Transverse colon (tissue), 4 donors: ENCODE measurements around the gene SLC25A10. TPM values are rescaled to one million over a fixed set of nuclear protein-coding genes. Genes with fewer than 3 reads are reported as not detected.

Experiments
- DNase-seq: peaks from one replicate; pipeline ENCODE4 v3.0.0-alpha.2; 2019
- H3K27ac ChIP-seq, 4 donors: fragments of 200-600 bp; sonication (generic); 2 replicates each; pipeline ENCODE4 v1.5.1; 2016 to 2018; ENCODE audit warnings: inconsistent platforms in 4 of 4
- H3K27me3 ChIP-seq: fragments of 200-600 bp; sonication (generic); 2 replicates; pipeline ENCODE4 v1.5.1; 2017; ENCODE audit warnings: inconsistent platforms
- H3K36me3 ChIP-seq, 4 donors: fragments of 200-600 bp; sonication (generic); 2 replicates each; pipeline ENCODE4 v1.5.1; 2017 to 2019; ENCODE audit warnings: inconsistent platforms in 4 of 4
- H3K4me1 ChIP-seq, 4 donors: fragments of 200-600 bp; sonication (generic); 2 replicates each; pipeline ENCODE4 v1.5.1; 2017 to 2020; ENCODE audit warnings: inconsistent platforms in 4 of 4
- H3K4me3 ChIP-seq, 4 donors: fragments of 200-600 bp; sonication (generic); 1 replicate in 1 of 4; 2 replicates in 3 of 4; pipeline versions ENCODE4 v1.5.1 to v1.6.1; 2017 to 2019; ENCODE audit warnings: inconsistent platforms in 4 of 4
- H3K9me3 ChIP-seq, 2 donors: fragments of 200-600 bp; sonication (generic); 2 replicates each; pipeline ENCODE4 v1.5.1; 2017 to 2019; ENCODE audit warnings: inconsistent platforms in 2 of 2
- EP300 ChIP-seq: sonication (generic); formaldehyde crosslinking; IDR thresholded peaks from one replicate; pipeline ENCODE4 v1.6.1; 2017; ENCODE audit warnings: antibody characterized with exemption, low read depth
- POLR2A ChIP-seq: fragments of 450-650 bp; IDR thresholded peaks from one replicate; pipeline ENCODE4 v1.6.1; 2016; ENCODE audit warnings: antibody characterized with exemption, mild to moderate bottlenecking, moderate library complexity
- POLR2AphosphoS5 ChIP-seq, 3 donors: sonication (generic); formaldehyde crosslinking; IDR thresholded peaks; one replicate each; pipeline ENCODE4 v1.6.1; 2016; ENCODE audit warnings: antibody characterized with exemption in 3 of 3
- WGBS, 2 donors: methylation state at CpG; one replicate each; pipeline ENCODE4 v1.1.5; 2018; ENCODE audit warnings: low coverage in 1 of 2; 5-methylcytosine and 5-hydroxymethylcytosine counted together
- in situ Hi-C, 4 donors: fragments of 200-750 bp; cut with MboI; loops; one replicate each; pipeline versions ENCODE4 v1.15.0 to v1.15.1; 2017; ENCODE audit warnings: low sequenced_read_pairs in 3 of 4, low pct_ligation_motif_present in 1 of 4, low pct_unique_long_range_greater_than_20kb in 1 of 4
- intact Hi-C: fragments of 100-400 bp; cut with DNase I; formaldehyde crosslinking; loops from one replicate; pipeline ENCODE4 v1.15.1; 2023; ENCODE audit warnings: low total_unique reads
- small RNA-seq, 4 donors: library from RNA; depleted of rRNA; stranded (forward); fragments of <200 nt; gene quantifications; one replicate each; pipeline ENCODE3, GENCODE V24; 2016
- total RNA-seq, 4 donors: library from RNA; depleted of rRNA; stranded (reverse); fragments of >200 nt; gene quantifications; one replicate each; pipeline ENCODE4 v1.1.0, GENCODE V29; 2016
- TF ChIP-seq, protein P1 (sequence below), 5 experiments: fragments of 200-600 bp in 3 of 5; fragments of 450-650 bp in 2 of 5; sonication (generic) in 3 of 5; IDR thresholded peaks; 1 replicate in 2 of 5; 2 replicates in 3 of 5; pipeline ENCODE4 v1.5.1; 2016 to 2017; ENCODE audit warnings: antibody characterized with exemption in 5 of 5, inconsistent platforms in 3 of 5, mild to moderate bottlenecking in 2 of 5, moderate library complexity in 1 of 5

Gene SLC25A10
- total RNA-seq, 4 donors from 2014 or later, result 25.1 to 64.8 (median 46.6) TPM

DNA sequence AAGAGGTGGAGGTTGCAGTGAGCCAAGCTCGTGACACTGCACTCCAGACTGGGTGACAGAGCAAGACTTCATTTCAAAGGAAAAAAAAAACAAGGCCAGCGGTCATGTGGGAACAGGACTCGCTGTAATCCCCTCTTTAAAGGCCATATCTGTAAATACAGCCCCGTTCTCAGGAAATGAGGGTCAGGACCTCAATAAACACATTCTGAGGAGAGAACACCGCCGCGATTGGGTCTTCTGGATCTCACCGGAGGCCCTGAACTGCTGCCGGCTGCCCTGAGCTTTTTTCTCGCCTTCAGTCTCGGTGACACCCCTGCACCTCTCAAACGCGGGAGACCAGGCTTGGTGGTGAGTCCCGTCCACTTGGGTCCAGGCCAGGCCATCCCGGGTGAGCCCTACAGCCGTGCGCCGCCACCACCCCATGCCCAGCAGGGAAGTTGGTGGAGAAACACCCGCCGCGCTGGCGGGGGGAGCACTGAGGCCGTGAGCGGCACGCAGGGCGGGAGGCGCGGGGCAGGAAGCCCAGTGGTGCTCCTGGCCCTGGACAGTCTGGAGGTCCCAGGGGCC, 28.4 kb downstream of the SLC25A10 start:
- Histone ChIP-seq H3K4me3 (no peak overlapping the region), H3K36me3 (no peaks in the 10 kb centered on the region), H3K27me3 (peaks cover 19% of the 10 kb centered on the region), H3K4me1 (peaks cover 0 to 13% (median 10%) of the 10 kb centered on the region in 4 donors), H3K9me3 (no peaks in the 10 kb centered on the region), H3K27ac (no peak overlapping the region)
- TF ChIP-seq, protein P1, sequence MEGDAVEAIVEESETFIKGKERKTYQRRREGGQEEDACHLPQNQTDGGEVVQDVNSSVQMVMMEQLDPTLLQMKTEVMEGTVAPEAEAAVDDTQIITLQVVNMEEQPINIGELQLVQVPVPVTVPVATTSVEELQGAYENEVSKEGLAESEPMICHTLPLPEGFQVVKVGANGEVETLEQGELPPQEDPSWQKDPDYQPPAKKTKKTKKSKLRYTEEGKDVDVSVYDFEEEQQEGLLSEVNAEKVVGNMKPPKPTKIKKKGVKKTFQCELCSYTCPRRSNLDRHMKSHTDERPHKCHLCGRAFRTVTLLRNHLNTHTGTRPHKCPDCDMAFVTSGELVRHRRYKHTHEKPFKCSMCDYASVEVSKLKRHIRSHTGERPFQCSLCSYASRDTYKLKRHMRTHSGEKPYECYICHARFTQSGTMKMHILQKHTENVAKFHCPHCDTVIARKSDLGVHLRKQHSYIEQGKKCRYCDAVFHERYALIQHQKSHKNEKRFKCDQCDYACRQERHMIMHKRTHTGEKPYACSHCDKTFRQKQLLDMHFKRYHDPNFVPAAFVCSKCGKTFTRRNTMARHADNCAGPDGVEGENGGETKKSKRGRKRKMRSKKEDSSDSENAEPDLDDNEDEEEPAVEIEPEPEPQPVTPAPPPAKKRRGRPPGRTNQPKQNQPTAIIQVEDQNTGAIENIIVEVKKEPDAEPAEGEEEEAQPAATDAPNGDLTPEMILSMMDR (IDR thresholded peaks at IDR 0.05), result no peak
- TF ChIP-seq EP300 (no peak), POLR2AphosphoS5 (IDR thresholded peaks at IDR 0.05) (no peak), POLR2A (no peak)
- 32% methylated on average over 28 of the region's 28 CpGs; no CpG with 5 or more reads in 1 of the 2 donors for WGBS, 2 donors
- in situ Hi-C loops, result no loop called here
- no peak for DNase-seq
- intact Hi-C loops, result no loop called here

DNA sequence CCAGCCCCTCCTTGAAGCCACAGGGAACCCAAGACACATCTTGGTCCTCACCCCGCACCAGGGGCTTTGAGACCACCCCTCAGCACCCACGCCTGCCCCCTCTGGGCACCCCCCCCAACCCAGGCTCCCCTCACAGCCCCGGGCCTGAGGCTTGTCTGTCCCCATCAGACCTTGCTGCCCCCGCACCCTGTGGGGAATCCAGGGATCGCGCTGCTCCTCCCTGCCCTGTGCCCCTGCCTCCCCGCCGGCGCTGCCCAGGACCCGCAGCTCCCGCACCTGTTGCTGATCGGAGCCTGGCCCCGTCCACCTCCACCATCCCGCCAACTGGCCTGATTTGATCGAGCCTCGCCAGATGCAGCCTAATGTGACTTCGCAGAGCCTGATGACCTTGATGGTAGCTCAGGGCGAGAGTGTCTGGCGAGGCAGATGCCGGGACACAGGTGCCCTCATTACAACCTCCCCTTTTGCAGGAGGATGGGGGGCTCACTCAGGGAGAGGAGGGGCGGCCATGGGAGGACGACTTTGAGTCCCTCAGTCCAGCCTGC, 29.0 kb downstream of the SLC25A10 start:
- H3K4me3 ChIP-seq, result no peak overlapping the region
- H3K4me1 ChIP-seq, result peaks cover 0 to 6% (median 3%) of the 10 kb centered on the region in 4 donors
- no peak for TF ChIP-seq POLR2AphosphoS5 (IDR thresholded peaks at IDR 0.05)
- no peak for TF ChIP-seq POLR2A
- TF ChIP-seq, protein P1 (IDR thresholded peaks at IDR 0.05), result no peak
- no peak for TF ChIP-seq EP300
- H3K9me3 ChIP-seq, result no peaks in the 10 kb centered on the region
- no peak for DNase-seq
- no peaks in the 10 kb centered on the region for H3K36me3 ChIP-seq
- WGBS, 2 donors, result 30% methylated on average over 22 of the region's 22 CpGs; no CpG with 5 or more reads in 1 of the 2 donors
- intact Hi-C loops, result no loop called here
- in situ Hi-C loops, result no loop called here
- H3K27me3 ChIP-seq, result peaks cover 19% of the 10 kb centered on the region
- H3K27ac ChIP-seq, result no peak overlapping the region

DNA sequence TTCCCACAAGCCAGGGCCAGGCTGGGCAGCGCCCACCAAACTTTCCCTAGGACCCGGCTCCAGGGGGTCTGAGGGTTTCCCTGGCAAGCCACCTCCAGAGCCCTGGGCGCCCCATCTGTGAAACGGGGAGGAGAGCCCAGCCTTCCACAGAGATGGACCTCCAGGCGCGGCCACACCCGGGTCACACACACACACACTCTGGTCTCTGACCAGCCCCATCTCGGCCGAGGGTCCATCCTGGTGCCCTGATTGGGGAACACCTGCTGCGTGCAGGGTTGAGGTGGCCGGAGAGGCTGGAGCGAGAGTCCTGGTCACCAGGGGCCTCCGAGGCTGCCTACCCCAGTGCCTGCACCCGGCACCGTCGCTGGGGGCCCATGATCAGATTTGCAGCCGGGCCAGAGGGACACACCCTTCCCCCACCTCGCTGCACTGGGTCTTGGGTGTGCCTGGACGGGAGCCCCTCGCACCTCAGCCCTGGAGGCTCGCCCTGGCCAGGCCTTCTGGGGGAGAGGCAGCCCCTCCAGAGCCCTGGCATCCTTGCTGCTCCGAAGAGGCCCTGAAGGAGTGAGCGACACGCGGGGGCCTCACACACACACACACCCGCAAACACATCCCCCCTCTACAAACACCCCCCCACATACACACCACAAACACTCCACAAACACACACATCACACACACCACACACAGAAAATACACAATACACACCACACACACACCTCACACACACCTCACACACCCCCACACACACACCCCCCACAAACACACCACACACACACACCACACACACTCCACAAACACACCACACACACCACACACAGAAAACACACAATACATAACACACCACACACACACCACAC, 29.7 kb downstream of the SLC25A10 start:
- Histone ChIP-seq H3K27ac (no peak overlapping the region), H3K36me3 (no peaks in the 10 kb centered on the region), H3K4me1 (peaks cover 0 to 3% (median 0%) of the 10 kb centered on the region in 4 donors), H3K4me3 (no peak overlapping the region), H3K9me3 (no peaks in the 10 kb centered on the region), H3K27me3 (peaks cover 19% of the 10 kb centered on the region)
- intact Hi-C loops, result no loop called here
- no peak for TF ChIP-seq POLR2AphosphoS5 (IDR thresholded peaks at IDR 0.05)
- no peak for TF ChIP-seq POLR2A
- TF ChIP-seq EP300, result no peak
- TF ChIP-seq, protein P1 (IDR thresholded peaks at IDR 0.05), result no peak
- in situ Hi-C loops, result no loop called here
- no peak for DNase-seq
- 37% methylated on average over 25 of the region's 26 CpGs; no CpG with 5 or more reads in 1 of the 2 donors for WGBS, 2 donors

Small RNA genes lying within 50 kb of the gene (small RNA-seq; reads per million reads assigned to genes)
- gene MIR6786, result 0 to 0.28 (median 0.06) reads per million in 4 donors

Other genes with a start within 250 kb of the SLC25A10 start
- 1,000 to 10,000 TPM; 2,099 to 4,882 (median 4,009) TPM for gene ACTG1, start 199.5 kb upstream of the SLC25A10 start, total RNA-seq
- 10 to 100 TPM in 2 of 4 donors, 1 to 10 TPM in 2; 2.3 to 36.4 (median 17.2) TPM for gene FSCN2, start 183.9 kb upstream of the SLC25A10 start, total RNA-seq
- 10 to 100 TPM; 26.2 to 90.5 (median 37.4) TPM for gene FAAP100, start 159.9 kb upstream of the SLC25A10 start, total RNA-seq
- gene NPLOC4, start 75.2 kb upstream of the SLC25A10 start, total RNA-seq, result 100 to 1,000 TPM in 1 of 4 donors, 10 to 100 TPM in 3; 59.9 to 323 (median 84.6) TPM
- under 1 TPM in 2 of 4 donors, not detected in 2; 0.48 to 0.55 TPM for gene TSPAN10, start 75.1 kb upstream of the SLC25A10 start, total RNA-seq
- gene PDE6G, start 55.7 kb upstream of the SLC25A10 start, total RNA-seq, result not detected
- 10 to 100 TPM; 21.4 to 63.6 (median 41.2) TPM for gene OXLD1, start 45.7 kb upstream of the SLC25A10 start, total RNA-seq
- 10 to 100 TPM in 3 of 4 donors, 1 to 10 TPM in 1; 7.6 to 21.3 (median 13.5) TPM for gene CCDC137, start 45.5 kb upstream of the SLC25A10 start, total RNA-seq
- gene ARL16, start 28.5 kb upstream of the SLC25A10 start, total RNA-seq, result 10 to 100 TPM; 16.3 to 52.0 (median 33.1) TPM
- gene HGS, start 28.3 kb upstream of the SLC25A10 start, total RNA-seq, result 100 to 1,000 TPM in 3 of 4 donors, 10 to 100 TPM in 1; 96.1 to 205 (median 150) TPM
- gene MRPL12, start 8.9 kb upstream of the SLC25A10 start, total RNA-seq, result 100 to 1,000 TPM in 3 of 4 donors, 10 to 100 TPM in 1; 75.4 to 206 (median 114) TPM
- gene GCGR, start 91.9 kb downstream of the SLC25A10 start, total RNA-seq, result under 1 TPM in 2 of 4 donors, not detected in 2; 0.14 to 0.64 TPM
- gene MCRIP1, start 121.0 kb downstream of the SLC25A10 start, total RNA-seq, result 10 to 100 TPM; 23.3 to 44.0 (median 33.2) TPM
- under 1 TPM in 1 of 4 donors, not detected in 3; 0.68 TPM for gene PPP1R27, start 122.8 kb downstream of the SLC25A10 start, total RNA-seq
- 100 to 1,000 TPM; 486 to 732 (median 556) TPM for gene P4HB, start 148.3 kb downstream of the SLC25A10 start, total RNA-seq
- gene ARHGDIA, start 159.1 kb downstream of the SLC25A10 start, total RNA-seq, result 100 to 1,000 TPM; 189 to 480 (median 323) TPM
- gene ALYREF, start 179.3 kb downstream of the SLC25A10 start, total RNA-seq, result 10 to 100 TPM; 23.1 to 47.7 (median 36.7) TPM
- 100 to 1,000 TPM in 1 of 4 donors, 10 to 100 TPM in 3; 56.7 to 126 (median 86.6) TPM for gene ANAPC11, start 179.4 kb downstream of the SLC25A10 start, total RNA-seq
- under 1 TPM in 1 of 4 donors, not detected in 3; 0.41 TPM for gene NPB, start 190.0 kb downstream of the SLC25A10 start, total RNA-seq
- gene PCYT2, start 199.1 kb downstream of the SLC25A10 start, total RNA-seq, result 100 to 1,000 TPM in 1 of 4 donors, 10 to 100 TPM in 3; 37.2 to 424 (median 77.1) TPM
- gene SIRT7, start 205.9 kb downstream of the SLC25A10 start, total RNA-seq, result 100 to 1,000 TPM in 2 of 4 donors, 10 to 100 TPM in 2; 76.5 to 315 (median 172) TPM
- gene MAFG, start 215.5 kb downstream of the SLC25A10 start, total RNA-seq, result 10 to 100 TPM; 22.4 to 34.4 (median 24.3) TPM
- gene PYCR1, start 225.0 kb downstream of the SLC25A10 start, total RNA-seq, result 100 to 1,000 TPM in 1 of 4 donors, 10 to 100 TPM in 2, not detected in 1; 16.4 to 257 (median 20.5) TPM
- gene MYADML2, start 234.9 kb downstream of the SLC25A10 start, total RNA-seq, result not detected
- gene NOTUM, start 248.9 kb downstream of the SLC25A10 start, total RNA-seq, result not detected